ENCODE results near the gene LUZP1.

DNA sequence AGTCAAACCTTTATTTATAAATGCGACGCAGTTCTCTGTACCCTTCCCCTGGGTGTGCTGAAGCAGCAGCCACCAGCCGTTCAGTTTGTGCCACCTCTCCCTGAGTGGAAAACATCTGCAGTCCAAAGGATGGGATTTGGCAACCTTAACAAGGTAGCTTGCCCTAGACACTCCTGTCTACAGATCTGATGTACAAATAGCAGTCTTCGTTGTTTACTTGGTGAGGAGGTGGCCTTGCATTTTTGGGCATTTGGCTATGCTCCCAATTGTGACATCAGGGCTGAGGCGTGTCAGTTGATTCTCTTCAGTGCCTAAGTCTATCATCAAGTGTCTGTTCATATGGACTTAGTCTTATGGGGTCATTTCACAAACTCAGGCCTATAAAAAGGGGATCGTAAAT lies 89.6 kb downstream of the LUZP1 start:
- TF ChIP-seq SMAD1 (IDR thresholded peaks at IDR 0.05; ENCODE audit: low read depth, partially characterized antibody) (no peak), KDM1A (IDR thresholded peaks at IDR 0.05; ENCODE audit: borderline replicate concordance) (no peak), HDAC6 (IDR thresholded peaks at IDR 0.05; ENCODE audit: unreplicated experiment) (no peak)
- TF ChIP-seq, protein P1, sequence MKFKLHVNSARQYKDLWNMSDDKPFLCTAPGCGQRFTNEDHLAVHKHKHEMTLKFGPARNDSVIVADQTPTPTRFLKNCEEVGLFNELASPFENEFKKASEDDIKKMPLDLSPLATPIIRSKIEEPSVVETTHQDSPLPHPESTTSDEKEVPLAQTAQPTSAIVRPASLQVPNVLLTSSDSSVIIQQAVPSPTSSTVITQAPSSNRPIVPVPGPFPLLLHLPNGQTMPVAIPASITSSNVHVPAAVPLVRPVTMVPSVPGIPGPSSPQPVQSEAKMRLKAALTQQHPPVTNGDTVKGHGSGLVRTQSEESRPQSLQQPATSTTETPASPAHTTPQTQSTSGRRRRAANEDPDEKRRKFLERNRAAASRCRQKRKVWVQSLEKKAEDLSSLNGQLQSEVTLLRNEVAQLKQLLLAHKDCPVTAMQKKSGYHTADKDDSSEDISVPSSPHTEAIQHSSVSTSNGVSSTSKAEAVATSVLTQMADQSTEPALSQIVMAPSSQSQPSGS (IDR thresholded peaks at IDR 0.05; ENCODE audit: low read length), result no peak
- TF ChIP-seq, protein P2, sequence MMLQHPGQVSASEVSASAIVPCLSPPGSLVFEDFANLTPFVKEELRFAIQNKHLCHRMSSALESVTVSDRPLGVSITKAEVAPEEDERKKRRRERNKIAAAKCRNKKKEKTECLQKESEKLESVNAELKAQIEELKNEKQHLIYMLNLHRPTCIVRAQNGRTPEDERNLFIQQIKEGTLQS (IDR thresholded peaks at IDR 0.05; ENCODE audit: borderline replicate concordance, extremely low read depth, low read depth, low read length), result no peak
- TF ChIP-seq, protein P3, sequence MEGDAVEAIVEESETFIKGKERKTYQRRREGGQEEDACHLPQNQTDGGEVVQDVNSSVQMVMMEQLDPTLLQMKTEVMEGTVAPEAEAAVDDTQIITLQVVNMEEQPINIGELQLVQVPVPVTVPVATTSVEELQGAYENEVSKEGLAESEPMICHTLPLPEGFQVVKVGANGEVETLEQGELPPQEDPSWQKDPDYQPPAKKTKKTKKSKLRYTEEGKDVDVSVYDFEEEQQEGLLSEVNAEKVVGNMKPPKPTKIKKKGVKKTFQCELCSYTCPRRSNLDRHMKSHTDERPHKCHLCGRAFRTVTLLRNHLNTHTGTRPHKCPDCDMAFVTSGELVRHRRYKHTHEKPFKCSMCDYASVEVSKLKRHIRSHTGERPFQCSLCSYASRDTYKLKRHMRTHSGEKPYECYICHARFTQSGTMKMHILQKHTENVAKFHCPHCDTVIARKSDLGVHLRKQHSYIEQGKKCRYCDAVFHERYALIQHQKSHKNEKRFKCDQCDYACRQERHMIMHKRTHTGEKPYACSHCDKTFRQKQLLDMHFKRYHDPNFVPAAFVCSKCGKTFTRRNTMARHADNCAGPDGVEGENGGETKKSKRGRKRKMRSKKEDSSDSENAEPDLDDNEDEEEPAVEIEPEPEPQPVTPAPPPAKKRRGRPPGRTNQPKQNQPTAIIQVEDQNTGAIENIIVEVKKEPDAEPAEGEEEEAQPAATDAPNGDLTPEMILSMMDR (IDR thresholded peaks at IDR 0.05 in 2 of 3, conservative IDR thresholded peaks at IDR 0.05 in 1 of 3; ENCODE audit: control insufficient read depth in 2 of 3, extremely low read depth in 1 of 3, insufficient read depth in 1 of 3, low read depth in 3 of 3, low read length in 3 of 3), result no peak

Data from GM12878 (cell line).